ENCODE data around the gene MSLN.
A peak's percentile ranks its signal among the peaks of the same experiment; 100 is the strongest.

Gene MSLN

GRCh38 chr16:743794-744500 lies 16.6 kb upstream of the MSLN start:
- no peak overlapping the region for H3K4me2 ChIP-seq (ENCODE audit: insufficient read depth, low read length)
- peaks cover 5% of the 10 kb centered on the region; the same call in 1 of the 2 replicates for H3K36me3 ChIP-seq (ENCODE audit: insufficient read depth, low read length)
- H3K79me2 ChIP-seq (ENCODE audit: insufficient read depth, low read length): peaks cover 16% of the 10 kb centered on the region
- DNase-seq (peak; percentile 42), ATAC-seq (ENCODE audit: insufficient read depth, low read depth) (no peak)
- no peak overlapping the region for H3K4me3 ChIP-seq (ENCODE audit: low read depth in 1 of 2, low read length in 2 of 2)
- H3K27me3 ChIP-seq (ENCODE audit: insufficient read depth, low read length, poor library complexity): no peaks in the 10 kb centered on the region
- H4K20me1 ChIP-seq (ENCODE audit: insufficient read depth, low read length): no peaks in the 10 kb centered on the region
- H3K27ac ChIP-seq (ENCODE audit: low read length): no peak overlapping the region
- no peak overlapping the region for H3K9ac ChIP-seq (ENCODE audit: low read depth, low read length)
- H3K4me1 ChIP-seq (ENCODE audit: insufficient read depth, low read length): peaks cover 19% of the 10 kb centered on the region
- H3K9me3 ChIP-seq (ENCODE audit: insufficient read depth, low read length, severe bottlenecking): no peaks in the 10 kb centered on the region
- no peak overlapping the region for H2AFZ ChIP-seq (ENCODE audit: low read depth, low read length)
- TF ChIP-seq CTCF (IDR thresholded peaks at IDR 0.05; ENCODE audit: borderline replicate concordance, extremely low read depth, low read length, poor library complexity, severe bottlenecking) (peak; percentile 56), EZH2 (IDR thresholded peaks at IDR 0.05; ENCODE audit: borderline replicate concordance, low read depth, low read length, severe bottlenecking) (no peak)

GRCh38 chr16:745739-746138 lies 14.8 kb upstream of the MSLN start:
- Histone ChIP-seq H3K27ac (ENCODE audit: low read length) (no peak overlapping the region), H3K79me2 (ENCODE audit: insufficient read depth, low read length) (no peaks in the 10 kb centered on the region), H3K4me1 (ENCODE audit: insufficient read depth, low read length) (peaks cover 6% of the 10 kb centered on the region), H2AFZ (ENCODE audit: low read depth, low read length) (no peak overlapping the region), H3K27me3 (ENCODE audit: insufficient read depth, low read length, poor library complexity) (no peaks in the 10 kb centered on the region), H3K4me3 (ENCODE audit: low read depth in 1 of 2, low read length in 2 of 2) (no peak overlapping the region), H3K9ac (ENCODE audit: low read depth, low read length) (no peak overlapping the region), H3K9me3 (ENCODE audit: insufficient read depth, low read length, severe bottlenecking) (no peaks in the 10 kb centered on the region), H3K36me3 (ENCODE audit: insufficient read depth, low read length) (no peaks in the 10 kb centered on the region), H3K4me2 (ENCODE audit: insufficient read depth, low read length) (no peak overlapping the region), H4K20me1 (ENCODE audit: insufficient read depth, low read length) (no peaks in the 10 kb centered on the region)
- DNase-seq: no peak
- peak; percentile 14 for TF ChIP-seq CTCF (IDR thresholded peaks at IDR 0.05; ENCODE audit: borderline replicate concordance, extremely low read depth, low read length, poor library complexity, severe bottlenecking)
- no peak for TF ChIP-seq EZH2 (IDR thresholded peaks at IDR 0.05; ENCODE audit: borderline replicate concordance, low read depth, low read length, severe bottlenecking)
- no peak for ATAC-seq (ENCODE audit: insufficient read depth, low read depth)

- Histone ChIP-seq H3K36me3 (ENCODE audit: insufficient read depth, low read length) (no peaks in the 10 kb centered on the region), H2AFZ (ENCODE audit: low read depth, low read length) (no peak overlapping the region), H3K79me2 (ENCODE audit: insufficient read depth, low read length) (no peaks in the 10 kb centered on the region), H3K27me3 (ENCODE audit: insufficient read depth, low read length, poor library complexity) (no peaks in the 10 kb centered on the region), H3K9me3 (ENCODE audit: insufficient read depth, low read length, severe bottlenecking) (no peaks in the 10 kb centered on the region), H3K4me3 (ENCODE audit: low read depth in 1 of 2, low read length in 2 of 2) (no peak overlapping the region), H3K4me2 (ENCODE audit: insufficient read depth, low read length) (no peak overlapping the region), H3K9ac (ENCODE audit: low read depth, low read length) (no peak overlapping the region), H4K20me1 (ENCODE audit: insufficient read depth, low read length) (no peaks in the 10 kb centered on the region), H3K4me1 (ENCODE audit: insufficient read depth, low read length) (no peaks in the 10 kb centered on the region), H3K27ac (ENCODE audit: low read length) (no peak overlapping the region)
- no peak for ATAC-seq (ENCODE audit: insufficient read depth, low read depth)
- DNase-seq: no peak
- TF ChIP-seq EZH2 (IDR thresholded peaks at IDR 0.05; ENCODE audit: borderline replicate concordance, low read depth, low read length, severe bottlenecking): no peak
- no peak for TF ChIP-seq CTCF (IDR thresholded peaks at IDR 0.05; ENCODE audit: borderline replicate concordance, extremely low read depth, low read length, poor library complexity, severe bottlenecking)
These were observed 13.9 kb upstream of the MSLN start for GRCh38 chr16:746637-747036.
